Breast epithelium (tissue), 4 donors: ENCODE measurements around the gene TMTC1. TPM values are rescaled to one million over a fixed set of nuclear protein-coding genes. Genes with fewer than 3 reads are reported as not detected.
A peak's percentile ranks its signal among the peaks of the same experiment; 100 is the strongest.

Experiments
- DNase-seq, 2 donors: peaks; one replicate each; pipeline ENCODE4 v3.0.0-alpha.2; 2019; ENCODE audit warnings: low spot score in 2 of 2
- H3K27ac ChIP-seq, 2 donors: fragments of 200-600 bp; sonication (generic) in 1 of 2; one replicate each; pipeline ENCODE4 v1.5.1; 2016 to 2019; ENCODE audit warnings: mild to moderate bottlenecking in 1 of 2
- H3K27me3 ChIP-seq, 2 donors: fragments of 200-600 bp; sonication (generic) in 1 of 2; one replicate each; pipeline versions ENCODE4 v1.5.1 to v1.6.0; 2017 to 2019; ENCODE audit warnings: control low read depth in 1 of 2, mild to moderate bottlenecking in 1 of 2
- H3K36me3 ChIP-seq: fragments of 200-600 bp; one replicate; pipeline ENCODE4 v1.5.1; 2019
- H3K4me1 ChIP-seq, 2 donors: fragments of 200-600 bp; sonication (generic); one replicate each; pipeline ENCODE4 v1.5.1; 2016 to 2019; ENCODE audit warnings: control low read depth in 1 of 2
- H3K4me3 ChIP-seq, 3 donors: fragments of 200-600 bp; sonication (generic); 1 replicate in 2 of 3; 2 replicates in 1 of 3; pipeline ENCODE4 v1.5.1; 2016 to 2019; ENCODE audit warnings: mild to moderate bottlenecking in 3 of 3, moderate library complexity in 2 of 3
- H3K9me3 ChIP-seq, 2 donors: fragments of 200-600 bp; sonication (generic) in 1 of 2; one replicate each; pipeline ENCODE4 v1.5.1; 2016 to 2019; ENCODE audit warnings: control low read depth in 1 of 2
- POLR2A ChIP-seq: fragments of 450-650 bp; IDR thresholded peaks from one replicate; pipeline ENCODE4 v1.6.1; 2016; ENCODE audit warnings: antibody characterized with exemption, mild to moderate bottlenecking, moderate library complexity
- POLR2AphosphoS5 ChIP-seq, 3 donors: sonication (generic); formaldehyde crosslinking; IDR thresholded peaks; one replicate each; pipeline ENCODE4 v1.6.1; 2017; ENCODE audit warnings: antibody characterized with exemption in 3 of 3
- intact Hi-C: fragments of 100-400 bp; cut with DNase I; formaldehyde crosslinking; loops from one replicate; pipeline ENCODE4 v1.15.1; 2023; ENCODE audit warnings: low total_unique reads
- total RNA-seq, 3 donors: library from RNA; depleted of rRNA; stranded (reverse); fragments of >200 nt; gene quantifications; one replicate each; pipeline ENCODE4 v1.1.0, GENCODE V29; 2016
- TF ChIP-seq, protein P1 (sequence below), 3 donors: fragments of 450-650 bp; IDR thresholded peaks; one replicate each; pipeline ENCODE4 v1.5.1; 2016 to 2017; ENCODE audit warnings: antibody characterized with exemption in 3 of 3, mild to moderate bottlenecking in 3 of 3, moderate library complexity in 3 of 3

Gene TMTC1
- total RNA-seq, 3 donors from 2014 or later: 49.9 to 87.2 (median 71.8) TPM

GRCh38 chr12:29734734-29735133, 49.0 kb downstream of the TMTC1 start:
- H3K4me1 ChIP-seq: no peaks in the 10 kb centered on the region
- H3K27ac ChIP-seq: no peak overlapping the region
- no peak for DNase-seq
- intact Hi-C loops: no loop called here
- no peaks in the 10 kb centered on the region for H3K27me3 ChIP-seq
- no peak overlapping the region for H3K4me3 ChIP-seq
- TF ChIP-seq, protein P1, sequence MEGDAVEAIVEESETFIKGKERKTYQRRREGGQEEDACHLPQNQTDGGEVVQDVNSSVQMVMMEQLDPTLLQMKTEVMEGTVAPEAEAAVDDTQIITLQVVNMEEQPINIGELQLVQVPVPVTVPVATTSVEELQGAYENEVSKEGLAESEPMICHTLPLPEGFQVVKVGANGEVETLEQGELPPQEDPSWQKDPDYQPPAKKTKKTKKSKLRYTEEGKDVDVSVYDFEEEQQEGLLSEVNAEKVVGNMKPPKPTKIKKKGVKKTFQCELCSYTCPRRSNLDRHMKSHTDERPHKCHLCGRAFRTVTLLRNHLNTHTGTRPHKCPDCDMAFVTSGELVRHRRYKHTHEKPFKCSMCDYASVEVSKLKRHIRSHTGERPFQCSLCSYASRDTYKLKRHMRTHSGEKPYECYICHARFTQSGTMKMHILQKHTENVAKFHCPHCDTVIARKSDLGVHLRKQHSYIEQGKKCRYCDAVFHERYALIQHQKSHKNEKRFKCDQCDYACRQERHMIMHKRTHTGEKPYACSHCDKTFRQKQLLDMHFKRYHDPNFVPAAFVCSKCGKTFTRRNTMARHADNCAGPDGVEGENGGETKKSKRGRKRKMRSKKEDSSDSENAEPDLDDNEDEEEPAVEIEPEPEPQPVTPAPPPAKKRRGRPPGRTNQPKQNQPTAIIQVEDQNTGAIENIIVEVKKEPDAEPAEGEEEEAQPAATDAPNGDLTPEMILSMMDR (IDR thresholded peaks at IDR 0.05): no peak
- TF ChIP-seq POLR2AphosphoS5 (IDR thresholded peaks at IDR 0.05): no peak
- no peaks in the 10 kb centered on the region for H3K9me3 ChIP-seq
- no peaks in the 10 kb centered on the region for H3K36me3 ChIP-seq

DNA sequence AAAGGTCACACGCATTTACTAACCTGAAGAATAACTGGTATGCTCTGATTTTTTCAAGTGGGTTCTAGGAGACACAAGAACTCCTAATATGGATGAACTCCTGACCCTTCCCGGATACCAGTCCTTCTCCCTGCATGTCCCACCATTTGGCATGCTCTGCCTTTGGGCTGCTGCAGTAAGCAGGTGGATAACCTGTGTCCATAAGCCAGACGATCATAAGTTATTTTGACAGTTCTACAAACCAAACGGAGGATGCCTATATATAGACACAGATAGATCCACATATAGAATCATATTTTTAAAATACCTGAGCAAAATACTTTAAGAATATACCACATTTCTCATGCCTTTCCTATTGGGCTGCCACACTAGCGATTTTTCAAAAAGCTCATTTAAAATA, 49.4 kb downstream of the TMTC1 start:
- intact Hi-C loops: no loop called here
- Histone ChIP-seq H3K27ac (peak overlapping the region in 1 of 2 donors; percentile 35), H3K4me3 (no peak overlapping the region), H3K27me3 (no peaks in the 10 kb centered on the region), H3K36me3 (no peaks in the 10 kb centered on the region), H3K9me3 (no peaks in the 10 kb centered on the region), H3K4me1 (no peaks in the 10 kb centered on the region)
- no peak for TF ChIP-seq POLR2A
- TF ChIP-seq POLR2AphosphoS5 (IDR thresholded peaks at IDR 0.05): no peak
- TF ChIP-seq, protein P1 (IDR thresholded peaks at IDR 0.05): no peak
- DNase-seq: no peak

- no peaks in the 10 kb centered on the region for H3K9me3 ChIP-seq
- H3K4me3 ChIP-seq: no peak overlapping the region
- H3K36me3 ChIP-seq: no peaks in the 10 kb centered on the region
- peak overlapping the region; percentile 26 to 35 for H3K27ac ChIP-seq
- H3K4me1 ChIP-seq: no peaks in the 10 kb centered on the region
- TF ChIP-seq, protein P1 (IDR thresholded peaks at IDR 0.05): no peak
- TF ChIP-seq POLR2A: no peak
- no peak for TF ChIP-seq POLR2AphosphoS5 (IDR thresholded peaks at IDR 0.05)
- DNase-seq: no peak
- H3K27me3 ChIP-seq: no peaks in the 10 kb centered on the region
- intact Hi-C loops: loop anchor here (2.0 kb wide), 1 partner anchor 41 kb away; no protein-coding TSS in a partner anchor
Measured at GRCh38 chr12:29733501-29733900, 50.2 kb downstream of the TMTC1 start.

- H3K4me1 ChIP-seq: no peaks in the 10 kb centered on the region
Measured at GRCh38 chr12:29733060-29733459, 50.7 kb downstream of the TMTC1 start.

DNA sequence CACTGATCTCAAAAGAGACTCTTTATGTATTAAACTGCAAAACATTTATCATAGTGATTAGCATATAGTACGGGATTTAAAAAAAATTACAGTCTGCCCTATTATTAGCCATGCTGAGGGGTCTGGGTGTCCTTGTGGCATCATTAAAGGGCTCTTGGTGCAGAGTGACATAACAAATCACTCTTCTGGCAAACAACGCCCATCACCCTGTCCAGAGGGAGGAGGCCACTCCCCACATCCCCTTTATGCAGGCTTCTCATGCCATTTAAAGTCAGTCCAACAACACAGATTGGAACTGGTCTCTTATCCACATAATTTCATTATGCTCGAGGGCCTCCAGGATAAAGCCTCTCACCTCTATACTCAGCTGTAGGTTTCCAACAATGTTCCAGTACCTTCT, 51.1 kb downstream of the TMTC1 start:
- H3K9me3 ChIP-seq: no peaks in the 10 kb centered on the region
- no peak for DNase-seq
- intact Hi-C loops: loop anchor here (2.0 kb wide), 1 partner anchor 42 kb away; no protein-coding TSS in a partner anchor
- H3K27me3 ChIP-seq: no peaks in the 10 kb centered on the region
- no peaks in the 10 kb centered on the region for H3K36me3 ChIP-seq
- no peak for TF ChIP-seq POLR2A
- TF ChIP-seq, protein P1 (IDR thresholded peaks at IDR 0.05): no peak
- no peak for TF ChIP-seq POLR2AphosphoS5 (IDR thresholded peaks at IDR 0.05)
- peak overlapping the region in 1 of 2 donors; percentile 18 for H3K27ac ChIP-seq
- H3K4me1 ChIP-seq: no peaks in the 10 kb centered on the region
- H3K4me3 ChIP-seq: no peak overlapping the region

More at GRCh38 chr12:29733060-29733459, 50.7 kb downstream of the TMTC1 start:
- Histone ChIP-seq H3K4me3 (no peak overlapping the region), H3K9me3 (no peaks in the 10 kb centered on the region), H3K27me3 (no peaks in the 10 kb centered on the region), H3K27ac (peak overlapping the region; percentile 26 to 35), H3K36me3 (no peaks in the 10 kb centered on the region)
- no peak for DNase-seq
- intact Hi-C loops: loop anchor here (2.0 kb wide), 1 partner anchor 42 kb away; no protein-coding TSS in a partner anchor
- TF ChIP-seq POLR2A (no peak), POLR2AphosphoS5 (IDR thresholded peaks at IDR 0.05) (no peak)
- TF ChIP-seq, protein P1 (IDR thresholded peaks at IDR 0.05): no peak
